Cortex of kidney (tissue), 1 donor: ENCODE measurements around the gene TMEM144.
"Not testable (repeated sequence)": the region's sequence is repeated elsewhere in the genome, so short reads cannot be mapped to it uniquely, and the experiment has no call there.

Experiments
- DNase-seq: peaks from one replicate; lab custom pipeline; 2025; lab: John Stamatoyannopoulos, UW

The TMEM144 gene

DNA sequence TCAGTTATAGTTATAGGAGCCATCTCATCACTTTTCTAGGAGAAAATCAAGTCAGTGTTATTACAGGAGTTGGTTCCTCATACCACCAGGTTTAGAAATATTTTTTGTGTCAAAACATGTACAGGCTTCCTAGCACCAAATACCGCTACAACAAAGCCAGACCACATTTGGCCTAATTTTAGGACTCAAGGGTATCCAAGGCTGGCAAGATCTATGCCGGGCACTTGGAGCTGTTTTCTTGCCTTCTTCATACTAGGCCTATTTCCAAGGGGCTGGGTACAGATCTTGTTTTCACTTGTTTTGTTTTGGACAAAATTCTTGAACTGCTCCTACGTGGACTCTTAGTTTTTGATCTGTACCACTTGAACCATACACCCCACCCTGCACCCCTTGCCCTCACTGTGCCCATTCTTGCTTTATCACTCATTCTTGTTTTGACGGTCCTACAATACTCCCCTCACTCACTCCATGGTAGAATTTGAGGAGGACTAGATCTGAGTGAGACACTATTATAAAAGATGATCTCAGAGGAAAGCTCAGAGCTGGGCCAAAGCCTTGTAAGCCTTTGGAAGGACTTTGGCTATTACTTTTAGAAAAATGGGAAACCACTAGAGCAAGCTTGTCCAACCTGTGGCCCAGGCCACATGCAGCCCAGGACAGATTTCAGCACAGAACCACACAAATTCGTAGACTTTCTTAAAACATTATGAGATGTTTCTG lies 17.7 kb upstream of the TMEM144 start:
- no peak for DNase-seq

DNA sequence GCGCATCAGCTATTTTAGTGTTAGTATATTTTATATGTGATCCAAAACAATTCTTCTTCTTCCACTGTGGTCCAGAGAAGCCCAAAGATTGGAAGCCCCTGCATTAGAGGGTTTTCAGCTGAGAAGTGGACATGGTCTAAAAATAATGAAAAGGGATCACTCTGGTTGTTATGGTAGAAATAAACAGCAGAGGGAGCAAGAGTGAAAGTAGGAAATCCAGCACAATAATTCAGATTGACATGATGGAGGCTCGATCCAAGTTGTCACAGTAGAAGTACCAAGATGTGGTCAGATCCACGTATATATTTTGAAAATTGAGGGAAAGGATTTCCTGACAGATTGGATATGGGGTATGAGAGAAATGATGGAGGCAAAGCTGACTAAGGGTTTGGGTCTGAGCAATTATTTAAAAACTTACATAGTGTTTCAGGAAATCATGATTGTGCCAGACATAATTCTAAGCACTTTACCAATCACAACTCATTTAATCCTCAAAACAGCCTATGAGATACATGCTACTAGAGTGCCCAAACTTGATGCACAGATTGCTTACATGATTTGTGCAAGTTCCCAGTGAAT lies 17.0 kb upstream of the TMEM144 start:
- DNase-seq = no peak

DNA sequence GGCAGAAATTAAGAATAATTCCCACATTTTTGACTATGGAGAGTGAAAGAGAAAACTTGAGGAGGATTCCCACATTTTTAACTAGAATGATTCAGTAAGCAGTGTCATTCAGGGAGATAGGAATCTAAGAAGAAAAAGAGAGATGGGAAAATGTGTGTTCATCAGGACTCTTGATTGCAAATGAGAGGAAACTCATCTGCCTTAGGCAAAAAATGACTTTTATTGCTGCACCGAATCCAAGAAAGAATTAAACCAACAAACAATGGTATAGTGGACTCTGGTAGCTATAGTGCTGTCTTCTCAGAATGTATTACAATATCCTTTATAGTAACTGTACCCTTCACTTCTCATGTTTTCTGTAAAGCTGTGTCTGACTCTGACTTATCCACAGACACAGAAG lies 15.0 kb upstream of the TMEM144 start:
- no peak for DNase-seq

DNA sequence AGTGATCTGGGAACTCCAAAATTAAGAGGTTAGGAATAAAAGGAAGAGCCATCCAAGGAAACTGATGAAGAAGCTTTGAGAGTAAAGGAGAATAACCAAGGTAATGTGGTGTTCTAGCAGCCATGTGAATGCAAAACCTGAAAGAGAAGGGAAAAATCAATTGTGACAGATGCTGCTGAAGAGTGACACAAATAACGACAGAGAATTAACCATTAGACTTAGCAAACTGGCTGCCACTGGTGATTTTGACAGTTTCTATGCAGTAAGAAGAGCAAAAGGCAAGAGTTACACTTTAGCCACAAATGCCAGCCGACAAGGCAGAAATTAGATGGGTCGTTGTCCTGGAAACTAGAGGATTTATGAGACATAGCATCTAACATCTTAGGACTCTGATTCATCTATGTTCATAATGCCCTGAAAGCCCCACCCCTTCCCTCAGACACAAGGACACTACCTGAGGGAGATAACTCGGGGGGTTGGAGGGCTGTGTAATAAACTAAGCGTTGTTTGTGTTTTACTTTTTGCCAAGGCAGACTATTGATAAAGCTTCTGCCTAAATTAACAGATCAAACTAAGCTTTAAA lies 13.0 kb upstream of the TMEM144 start:
- no peak for DNase-seq

DNA sequence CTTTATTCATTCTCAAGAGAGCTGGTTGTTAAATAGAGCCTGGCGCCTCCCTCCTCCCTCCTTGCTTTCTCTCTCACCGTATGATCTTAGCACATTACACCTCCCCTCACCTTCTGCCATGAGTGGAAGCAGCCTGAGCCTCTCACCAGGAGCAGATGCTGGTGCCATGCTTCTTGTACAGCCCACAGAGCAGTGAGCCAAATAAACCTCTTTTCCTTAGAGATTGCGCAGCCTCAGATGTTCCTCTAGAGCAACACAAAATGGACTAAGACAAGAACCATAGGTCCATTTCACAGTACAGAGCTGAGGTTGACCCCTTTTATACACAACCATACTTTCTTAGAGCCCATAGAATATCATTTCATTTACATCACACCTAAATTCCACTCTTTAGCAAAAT lies 10.1 kb upstream of the TMEM144 start:
- no peak for DNase-seq

DNA sequence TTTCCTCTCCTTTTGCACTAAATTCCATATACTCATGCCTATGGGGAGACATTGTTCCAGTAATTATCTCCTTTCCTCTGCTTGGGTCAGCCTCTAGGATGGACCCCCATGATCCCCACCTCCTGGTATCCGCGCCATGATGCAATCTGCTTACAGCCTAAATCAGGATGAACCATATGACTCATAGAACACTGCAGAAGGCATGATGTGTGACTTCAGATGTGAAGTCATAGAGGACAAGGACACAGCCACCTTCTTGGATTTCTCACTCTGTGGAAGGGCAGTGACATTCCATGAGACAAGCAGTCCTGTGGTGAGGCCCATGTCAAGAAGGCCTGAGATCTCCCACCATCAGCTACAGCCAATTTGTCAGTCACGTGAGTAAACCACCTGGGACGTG lies 9.0 kb upstream of the TMEM144 start:
- DNase-seq = no peak

DNA sequence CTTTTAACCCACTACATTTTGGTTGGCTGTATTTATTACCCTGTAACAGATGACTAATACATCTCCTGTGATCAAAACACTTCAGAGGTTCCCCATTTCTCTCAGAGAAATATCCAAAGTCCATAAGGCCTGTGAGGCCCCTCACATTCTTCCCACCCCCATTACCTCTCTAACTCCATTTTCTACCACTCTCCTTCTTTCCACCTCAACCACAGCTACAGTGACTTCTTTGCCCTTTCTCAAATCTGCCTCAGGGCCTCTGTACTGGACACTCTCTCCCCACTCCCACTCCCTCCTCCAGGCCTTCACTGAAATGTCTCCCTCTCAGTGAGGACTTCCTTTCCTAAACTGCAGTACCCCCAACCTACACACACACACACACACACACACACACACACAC lies 8.4 kb upstream of the TMEM144 start:
- DNase-seq = no peak

DNA sequence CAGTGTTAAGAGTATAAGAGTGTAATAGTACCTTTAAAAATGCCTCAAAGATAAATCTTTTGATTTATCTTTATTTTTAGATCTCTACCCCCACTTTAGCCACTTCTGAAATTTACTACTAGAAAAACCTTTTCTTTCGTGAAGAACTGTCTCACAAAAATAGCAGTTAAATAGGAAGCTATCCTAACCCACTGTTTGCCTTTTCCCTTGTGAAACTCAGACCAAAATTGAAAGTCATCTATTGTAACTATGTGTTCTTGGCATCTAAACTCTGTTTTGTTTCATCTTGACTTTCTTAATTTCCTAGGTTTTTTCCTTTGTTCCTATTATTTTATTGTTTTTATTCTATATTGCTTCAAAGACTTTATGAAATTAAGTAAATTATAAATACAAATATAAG lies 7.8 kb upstream of the TMEM144 start:
- DNase-seq = no peak

DNA sequence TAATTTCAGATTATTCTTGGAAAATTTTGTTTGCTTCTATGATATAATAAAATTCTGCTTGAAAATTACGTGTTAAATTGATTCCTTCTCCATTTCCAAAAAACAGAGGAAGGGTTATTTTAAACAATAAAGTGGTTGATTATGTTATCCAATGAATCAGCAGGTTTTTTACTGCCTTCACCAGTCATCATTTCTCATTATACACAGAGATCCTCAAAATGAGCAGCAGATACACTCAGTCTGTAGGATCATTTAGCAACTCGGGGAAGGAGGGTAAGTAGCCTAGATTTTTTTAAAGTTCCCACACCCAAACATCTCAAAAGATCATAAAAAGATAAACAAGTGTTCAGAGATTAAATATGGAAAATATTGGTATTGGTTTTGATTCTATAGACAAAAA lies 6.8 kb upstream of the TMEM144 start:
- DNase-seq = no peak

DNA sequence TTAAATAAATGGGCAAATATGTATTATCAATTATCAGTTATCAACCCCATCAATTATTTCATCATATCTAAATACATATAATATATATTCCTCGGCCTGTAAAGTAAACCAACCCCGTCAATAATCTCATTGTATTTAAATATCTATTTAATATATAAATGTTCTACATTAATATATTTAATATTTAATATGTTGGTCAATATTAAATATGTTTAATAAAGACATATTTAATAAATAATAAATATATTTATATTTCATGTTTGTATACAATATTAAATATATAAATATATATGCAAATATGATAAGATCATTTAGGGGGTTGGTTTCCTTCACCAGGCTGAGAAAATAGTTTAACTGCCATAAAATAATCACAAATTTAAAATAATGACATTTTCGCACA lies 6.4 kb upstream of the TMEM144 start:
- DNase-seq = no peak

DNA sequence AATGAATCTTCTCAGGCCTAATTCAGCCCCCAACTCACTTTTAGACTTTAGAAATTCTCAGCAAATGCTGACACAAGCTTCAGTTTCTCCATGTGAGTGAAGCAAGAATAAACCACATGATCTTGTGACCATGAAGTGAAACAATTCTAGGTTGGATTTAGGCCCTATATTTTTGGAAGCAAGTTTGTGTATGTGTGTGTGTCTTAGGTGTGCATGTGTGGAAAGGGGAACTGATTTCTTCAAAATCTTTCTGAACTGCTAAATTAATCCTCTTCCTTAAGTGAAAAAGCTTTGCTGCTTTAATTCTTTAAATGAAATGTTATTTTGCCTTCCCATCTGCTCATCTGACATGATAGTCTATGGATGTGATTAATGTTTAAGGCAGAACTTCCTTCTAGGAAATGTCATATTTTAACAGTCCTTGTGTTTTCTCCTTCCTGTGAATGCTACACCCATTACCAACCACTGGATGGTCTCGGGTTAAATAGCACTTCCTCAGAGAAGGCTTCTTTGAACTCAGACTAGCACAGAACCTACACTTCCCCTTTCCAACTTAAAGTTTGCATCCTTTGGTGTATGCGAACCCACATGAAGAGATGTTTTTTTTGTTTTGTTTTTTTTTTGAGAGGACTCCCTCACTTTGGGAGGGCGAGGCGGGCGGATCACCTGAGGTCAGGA lies 1.2 kb upstream of the TMEM144 start:
- no peak for DNase-seq

DNA sequence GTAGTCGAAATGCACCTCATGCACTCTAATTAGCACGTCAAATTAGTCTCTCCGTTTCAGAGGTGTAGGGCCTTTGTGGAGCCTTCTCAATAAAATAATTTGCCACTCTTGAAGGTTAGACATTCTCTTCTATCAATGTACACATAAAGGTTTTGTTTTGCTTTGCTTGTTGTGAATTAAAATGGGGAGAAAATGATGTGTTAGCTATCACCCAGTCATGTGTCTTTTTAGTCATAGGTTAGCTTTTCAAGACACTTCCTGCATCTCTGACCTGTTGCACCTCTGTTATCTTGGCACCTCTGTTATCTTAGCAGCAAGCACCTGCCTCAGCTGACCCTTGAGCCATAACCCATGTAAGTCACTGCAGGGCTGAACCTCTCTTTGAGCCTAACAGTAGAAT lies 936 bp downstream of the TMEM144 start:
- no peak for DNase-seq

DNA sequence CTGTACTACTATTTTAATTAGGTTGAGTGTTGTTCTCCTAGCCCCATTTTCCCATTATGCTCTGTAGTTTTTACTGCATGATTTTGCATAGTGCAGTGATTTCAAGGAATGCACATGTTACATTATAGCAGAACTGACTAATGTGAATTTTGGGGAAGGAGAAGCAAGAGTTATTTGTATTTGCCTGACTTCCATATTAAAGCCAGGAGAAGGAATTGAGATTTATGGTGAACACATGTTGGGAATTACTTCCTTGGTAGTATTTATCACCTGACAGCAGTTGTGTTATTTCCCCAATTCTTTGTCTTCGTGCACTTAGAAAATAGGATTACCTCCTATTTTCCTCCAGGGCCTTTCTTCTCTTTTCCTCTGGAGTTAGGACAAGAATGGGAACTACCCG lies 3.2 kb downstream of the TMEM144 start:
- no peak for DNase-seq

DNA sequence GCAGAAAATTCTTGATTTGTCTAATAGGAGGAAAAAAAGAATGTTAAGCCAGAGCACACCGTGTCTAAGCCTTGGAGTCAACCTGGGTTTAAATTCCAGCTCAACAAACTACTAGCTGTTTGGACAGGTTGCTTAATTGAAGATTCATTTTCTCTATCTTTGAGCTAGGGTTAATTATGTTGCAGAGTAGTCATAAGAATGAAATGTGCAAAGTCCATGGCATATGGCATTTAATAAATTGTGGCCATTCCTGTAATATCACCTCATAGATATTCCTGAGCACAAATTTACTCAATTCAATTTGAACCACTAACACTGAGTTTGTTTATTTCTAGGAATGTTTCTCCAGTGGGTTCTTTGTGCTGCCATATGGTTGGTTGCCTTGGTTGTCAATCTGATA lies 4.6 kb downstream of the TMEM144 start:
- no peak for DNase-seq

DNA sequence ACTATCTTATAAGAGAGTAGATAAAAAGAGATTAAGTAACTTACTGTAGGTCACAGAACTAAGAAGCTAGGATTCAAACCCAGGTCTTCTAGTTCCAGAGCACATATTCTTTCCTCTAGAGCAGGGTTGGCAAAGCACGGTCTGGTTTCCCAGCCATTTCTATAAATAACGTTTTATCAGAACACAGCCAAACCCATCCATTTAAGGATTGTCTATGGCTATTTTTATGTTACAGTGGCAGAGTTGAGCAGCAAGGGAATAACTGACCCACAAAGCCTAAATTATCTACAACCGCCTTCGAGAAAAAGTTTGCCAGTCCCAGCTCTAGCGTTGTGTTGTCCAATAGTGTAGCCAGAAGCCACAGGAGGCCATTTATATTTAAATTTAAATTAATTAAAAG lies 7.5 kb downstream of the TMEM144 start:
- DNase-seq = no peak

DNA sequence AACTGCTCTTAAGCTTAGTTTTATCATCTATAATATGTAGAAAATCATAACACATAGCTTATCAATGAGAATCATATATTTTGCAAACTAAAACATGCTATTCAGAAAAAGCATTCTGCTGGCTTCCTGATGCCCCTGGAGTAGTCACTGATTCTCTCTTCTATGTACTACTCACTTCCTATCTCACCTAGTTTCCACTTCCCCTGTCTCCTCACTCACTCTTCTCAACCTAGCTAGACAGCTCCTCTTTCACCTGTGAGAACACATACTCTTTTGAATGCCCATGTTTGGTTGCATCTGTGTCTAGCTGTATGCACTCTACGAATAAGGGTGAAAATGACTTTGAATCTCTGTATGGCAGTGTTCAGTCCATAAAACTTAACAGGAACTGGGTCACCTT lies 9.3 kb downstream of the TMEM144 start:
- DNase-seq = no peak

DNA sequence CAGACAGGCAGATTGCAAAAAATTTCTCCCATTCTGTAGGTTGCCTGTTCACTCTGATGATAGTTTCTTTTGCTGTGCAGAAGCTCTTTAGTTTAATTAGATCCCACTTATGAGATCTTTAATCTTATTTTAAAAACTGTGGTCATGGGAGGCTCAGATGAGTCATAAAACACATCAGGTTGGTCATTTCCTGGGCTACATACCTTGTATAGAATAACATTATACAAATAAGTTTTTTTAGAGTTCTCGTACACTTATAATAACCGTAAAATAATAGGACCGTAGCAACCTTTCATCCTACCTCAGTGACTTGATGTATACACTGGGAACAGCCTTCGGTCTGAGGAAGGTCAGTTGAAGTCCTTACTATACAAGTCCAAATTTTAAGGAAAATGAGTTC lies 14.0 kb downstream of the TMEM144 start:
- not testable (repeated sequence) for DNase-seq

DNA sequence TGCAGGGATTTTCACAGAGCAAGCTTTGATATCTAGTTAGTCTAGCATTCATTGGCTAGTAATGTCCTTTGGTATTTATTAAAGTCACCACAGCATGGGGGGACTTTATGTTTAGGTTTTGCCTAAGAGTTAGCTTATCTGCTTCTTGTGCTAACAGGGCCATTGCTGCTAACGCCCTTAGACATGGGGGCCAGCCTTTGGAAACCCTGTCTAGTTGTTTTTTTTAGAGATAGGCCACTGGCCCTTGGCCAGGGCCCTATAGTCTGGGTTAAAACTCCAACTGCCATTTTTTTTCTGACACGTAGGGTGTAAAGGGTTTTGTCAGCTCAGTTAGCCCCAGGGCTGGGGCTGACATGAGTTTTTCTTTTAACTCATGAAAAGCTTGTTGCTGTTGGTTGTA lies 14.7 kb downstream of the TMEM144 start:
- DNase-seq = not testable (repeated sequence)

DNA sequence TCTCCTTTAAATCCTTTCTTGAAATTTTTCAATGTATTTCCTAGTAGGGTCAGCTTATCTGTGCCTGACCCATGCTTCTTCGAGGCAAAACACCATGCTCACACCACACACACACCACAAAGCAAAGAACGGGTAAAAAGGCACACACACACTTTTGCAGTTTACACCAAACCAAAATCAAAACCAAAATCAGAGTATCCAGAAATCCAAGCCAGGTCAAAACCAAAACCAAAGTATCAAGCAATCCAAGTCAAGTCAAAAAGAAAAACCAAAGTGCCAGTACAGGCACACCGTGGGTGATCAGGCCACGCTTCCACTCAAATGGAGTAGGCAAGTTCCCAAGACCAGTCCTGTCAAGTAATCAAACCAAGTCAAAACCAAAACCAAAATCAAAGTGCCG lies 17.6 kb downstream of the TMEM144 start:
- DNase-seq = not testable (repeated sequence)

DNA sequence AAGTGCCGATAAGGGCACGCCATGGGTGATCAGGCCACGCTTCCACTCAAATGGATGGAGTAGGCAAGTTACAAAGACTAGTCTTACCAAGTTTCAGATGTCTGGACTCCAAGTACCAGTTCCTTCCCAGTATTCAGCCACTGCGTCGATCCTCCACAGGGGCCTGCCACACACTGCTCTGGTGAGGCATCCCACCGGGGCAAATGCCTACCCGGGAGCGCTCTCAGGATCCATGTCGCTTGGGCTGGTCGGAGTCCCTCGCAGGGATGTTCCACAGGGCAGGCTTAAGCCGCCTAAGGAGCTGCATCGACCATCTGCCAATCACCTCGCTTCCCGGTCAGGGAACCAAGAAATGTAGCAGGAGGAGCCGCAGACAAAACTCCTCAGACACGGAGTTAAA lies 18.1 kb downstream of the TMEM144 start:
- not testable (repeated sequence) for DNase-seq

DNA sequence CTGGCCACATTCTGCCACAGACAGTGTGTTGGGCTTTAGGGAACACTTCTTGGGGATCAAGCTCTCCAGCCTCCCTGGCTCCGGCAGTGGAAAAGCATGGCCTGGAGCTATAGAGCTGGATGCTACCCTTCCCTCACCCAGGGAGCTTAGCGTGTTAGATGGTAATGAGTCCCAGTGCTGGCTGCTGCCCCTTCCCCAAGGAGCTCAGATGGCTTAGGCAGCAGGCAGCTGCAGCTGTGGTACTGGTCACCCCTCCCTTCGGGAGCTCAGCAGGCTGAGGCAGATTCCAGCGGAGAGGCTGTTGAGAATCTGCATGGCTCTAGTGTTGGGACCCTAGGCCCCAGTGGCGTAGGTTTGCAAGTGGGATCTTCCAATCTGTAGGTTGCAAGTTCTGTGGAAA lies 19.5 kb downstream of the TMEM144 start:
- no peak for DNase-seq

DNA sequence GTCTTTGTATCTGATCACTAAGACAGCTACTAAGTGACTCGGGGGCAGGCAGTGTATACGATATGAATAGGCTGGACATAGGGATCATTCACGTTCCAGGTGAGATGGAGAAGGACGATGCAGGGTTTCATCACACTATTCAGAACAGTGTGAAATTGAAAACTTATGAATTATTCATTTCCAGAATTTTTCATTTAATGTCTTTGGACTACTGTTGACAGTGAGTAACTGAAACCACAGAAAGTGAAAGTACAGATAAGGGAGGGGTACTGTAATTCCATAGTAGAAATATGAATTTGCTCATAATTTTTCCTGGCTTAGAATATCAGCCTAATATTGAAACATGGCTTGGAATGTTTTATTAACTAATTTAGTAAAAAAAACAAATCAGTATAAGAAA lies 24.4 kb downstream of the TMEM144 start:
- DNase-seq = no peak

DNA sequence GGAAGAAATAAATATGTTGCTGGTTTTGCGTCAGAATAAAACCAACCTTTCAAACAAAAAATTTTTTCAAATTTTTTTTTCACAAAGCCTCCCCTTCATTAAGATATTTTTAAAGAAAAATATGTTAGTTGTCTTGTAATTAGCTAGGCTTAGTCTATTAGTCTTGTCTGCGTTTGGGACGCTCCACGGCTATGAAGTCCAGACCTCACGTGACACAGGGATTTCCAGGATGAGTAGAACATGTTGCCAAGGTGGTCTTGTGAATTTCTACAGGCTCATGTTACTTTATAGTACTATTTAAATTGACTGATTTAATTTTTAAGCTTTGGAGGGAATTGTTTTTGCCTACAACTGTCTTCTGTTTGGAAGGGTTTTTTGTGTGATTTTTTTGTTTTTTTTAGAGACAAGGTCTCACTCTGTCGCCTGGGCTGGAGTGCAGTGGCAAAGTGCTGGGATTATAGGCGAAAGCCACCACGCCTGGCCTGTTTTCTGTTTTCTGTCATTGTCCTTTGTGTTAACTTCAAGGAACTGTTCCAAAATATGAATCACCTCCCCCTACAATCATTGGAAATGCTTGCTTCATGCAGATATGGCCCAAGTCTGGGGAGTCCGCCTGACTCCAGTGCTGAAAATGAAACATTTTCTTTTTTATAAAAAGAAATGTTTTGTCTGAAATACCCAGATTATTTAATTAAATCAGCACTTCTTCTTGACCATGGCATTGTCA lies 26.2 kb downstream of the TMEM144 start:
- no peak for DNase-seq
